Nephron (organoid): ENCODE results near the gene SPATA24.

ENCODE experiments used
- H3K27ac Mint-ChIP-seq, 3 experiments: 2 replicates each; pipeline ENCODE4 v1.8.0; 2020; ENCODE audit warnings: mixed read lengths in 3 of 3, mild to moderate bottlenecking in 2 of 3, moderate library complexity in 1 of 3
- H3K27me3 Mint-ChIP-seq: 2 replicates; pipeline ENCODE4 v1.8.0; 2021; ENCODE audit warnings: low read depth, mild to moderate bottlenecking, moderate library complexity, mixed read lengths
- H3K36me3 Mint-ChIP-seq: 2 replicates; pipeline ENCODE4 v1.8.0; 2020; ENCODE audit warnings: low read depth, mixed read lengths
- H3K4me1 Mint-ChIP-seq: 2 replicates; pipeline ENCODE4 v1.8.0; 2020; ENCODE audit warnings: mixed read lengths
- H3K4me3 Mint-ChIP-seq, 3 experiments: 2 replicates each; pipeline ENCODE4 v1.8.0; 2020; ENCODE audit warnings: mild to moderate bottlenecking in 3 of 3, mixed read lengths in 3 of 3, moderate library complexity in 2 of 3
- H3K9me3 Mint-ChIP-seq: 2 replicates; pipeline ENCODE4 v1.8.0; 2020; ENCODE audit warnings: mixed read lengths
- TF ChIP-seq, protein P1 (sequence below), 3 experiments: fragments of 200-600 bp; sonication (generic); IDR thresholded peaks; one replicate each; pipeline ENCODE4 v1.5.0; 2021; ENCODE audit warnings: antibody characterized with exemption in 3 of 3; ENCODE audit not compliant: unreplicated experiment in 3 of 3

Gene SPATA24

DNA sequence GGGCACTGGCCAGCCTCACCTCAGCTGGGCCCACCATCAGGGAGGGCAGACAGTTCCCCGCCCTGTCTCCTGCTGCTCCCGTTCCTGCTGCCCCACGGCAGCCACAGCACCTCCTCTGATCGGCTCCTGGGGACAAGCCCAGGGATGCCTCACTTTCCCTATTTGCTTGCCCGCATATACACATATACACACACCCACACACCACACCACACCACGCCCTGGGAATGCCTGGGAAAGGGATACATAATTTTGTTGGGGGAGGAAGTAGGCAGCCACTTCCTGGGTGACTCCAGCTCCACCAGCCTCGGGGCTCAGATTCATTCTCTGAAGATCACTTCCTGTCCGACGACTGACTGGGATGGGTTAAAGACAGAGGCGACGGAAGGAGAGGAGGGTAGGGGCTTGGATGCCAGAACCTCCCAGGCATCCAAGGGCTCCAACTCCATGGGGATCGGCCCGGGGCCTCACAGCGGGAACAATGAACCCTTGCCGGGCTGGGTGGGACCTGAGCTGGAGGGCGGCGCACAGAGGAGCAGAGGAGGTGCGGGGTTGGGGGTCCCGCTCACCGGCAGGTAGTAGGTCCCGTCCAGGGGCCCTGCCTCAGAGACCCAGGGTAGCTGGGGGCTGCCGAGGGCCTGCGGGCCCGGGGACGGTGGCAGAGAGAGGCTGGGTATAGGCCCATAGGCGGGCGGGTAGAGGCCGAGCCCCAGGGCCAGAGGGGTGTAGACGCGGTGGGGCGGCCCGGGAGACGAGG, 12.1 kb downstream of the SPATA24 start:
- Mint-ChIP-seq H3K27ac (peak overlapping the region in 1 of 3 experiments; percentile 13), H3K27me3 (peaks cover 38% of the 10 kb centered on the region), H3K4me3 (peak overlapping the region; percentile 65 to 78 (median 70)), H3K4me1 (peaks cover 18% of the 10 kb centered on the region), H3K9me3 (no peaks in the 10 kb centered on the region), H3K36me3 (no peaks in the 10 kb centered on the region)
- TF ChIP-seq, protein P1, sequence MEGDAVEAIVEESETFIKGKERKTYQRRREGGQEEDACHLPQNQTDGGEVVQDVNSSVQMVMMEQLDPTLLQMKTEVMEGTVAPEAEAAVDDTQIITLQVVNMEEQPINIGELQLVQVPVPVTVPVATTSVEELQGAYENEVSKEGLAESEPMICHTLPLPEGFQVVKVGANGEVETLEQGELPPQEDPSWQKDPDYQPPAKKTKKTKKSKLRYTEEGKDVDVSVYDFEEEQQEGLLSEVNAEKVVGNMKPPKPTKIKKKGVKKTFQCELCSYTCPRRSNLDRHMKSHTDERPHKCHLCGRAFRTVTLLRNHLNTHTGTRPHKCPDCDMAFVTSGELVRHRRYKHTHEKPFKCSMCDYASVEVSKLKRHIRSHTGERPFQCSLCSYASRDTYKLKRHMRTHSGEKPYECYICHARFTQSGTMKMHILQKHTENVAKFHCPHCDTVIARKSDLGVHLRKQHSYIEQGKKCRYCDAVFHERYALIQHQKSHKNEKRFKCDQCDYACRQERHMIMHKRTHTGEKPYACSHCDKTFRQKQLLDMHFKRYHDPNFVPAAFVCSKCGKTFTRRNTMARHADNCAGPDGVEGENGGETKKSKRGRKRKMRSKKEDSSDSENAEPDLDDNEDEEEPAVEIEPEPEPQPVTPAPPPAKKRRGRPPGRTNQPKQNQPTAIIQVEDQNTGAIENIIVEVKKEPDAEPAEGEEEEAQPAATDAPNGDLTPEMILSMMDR (IDR thresholded peaks at IDR 0.05; ENCODE audit: unreplicated experiment in 3 of 3): no peak

DNA sequence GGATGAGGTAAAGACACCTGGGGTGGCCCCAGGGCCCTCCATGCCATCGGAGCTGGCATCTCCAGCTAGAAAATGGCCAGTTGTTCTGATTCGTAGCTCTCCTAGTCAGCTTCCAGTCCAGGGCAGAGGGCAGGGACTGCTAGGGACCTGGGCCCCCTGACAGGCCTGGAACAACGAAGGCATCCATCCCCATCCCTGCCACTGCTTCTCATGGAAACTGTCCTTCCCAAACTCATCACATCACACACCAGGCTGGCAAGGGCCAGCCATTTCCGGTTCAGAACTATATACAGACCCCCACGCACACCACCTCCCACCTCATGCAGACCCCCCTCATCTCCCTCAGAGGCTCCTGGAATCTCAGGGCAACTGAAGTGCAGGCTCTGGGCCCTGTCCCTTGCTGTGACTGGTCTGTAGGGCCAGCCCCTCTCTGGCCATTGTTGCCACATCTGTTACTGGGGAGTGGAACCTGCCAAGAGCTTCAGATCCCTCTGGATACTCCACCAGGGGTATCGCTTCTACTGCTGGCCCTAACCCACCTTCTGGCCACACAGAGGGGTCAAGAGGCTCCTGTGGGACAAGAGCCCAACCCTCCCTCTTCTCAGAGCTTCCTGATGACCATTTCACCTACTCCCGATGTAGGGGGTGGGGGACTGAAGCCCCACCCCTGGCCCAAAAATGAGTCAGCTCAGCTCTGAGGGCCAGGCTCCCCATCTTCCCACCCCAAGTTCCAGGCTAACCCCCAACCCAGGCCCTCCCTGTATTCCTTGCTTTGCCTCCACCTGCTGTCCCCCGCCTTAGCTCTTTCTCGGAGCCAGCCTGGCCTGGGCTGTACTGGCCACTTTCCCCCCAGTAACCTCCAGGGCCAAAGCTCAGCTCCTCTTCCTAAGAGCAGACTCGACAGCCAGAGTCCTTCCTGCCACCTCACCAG, 13.0 kb downstream of the SPATA24 start:
- Mint-ChIP-seq H3K4me1 (peaks cover 11% of the 10 kb centered on the region), H3K9me3 (no peaks in the 10 kb centered on the region), H3K27ac (no peak overlapping the region), H3K36me3 (no peaks in the 10 kb centered on the region), H3K4me3 (peak overlapping the region in 2 of 3 experiments; percentile 65 to 78), H3K27me3 (peaks cover 33% of the 10 kb centered on the region)
- TF ChIP-seq, protein P1 (IDR thresholded peaks at IDR 0.05; ENCODE audit: unreplicated experiment in 3 of 3): no peak

DNA sequence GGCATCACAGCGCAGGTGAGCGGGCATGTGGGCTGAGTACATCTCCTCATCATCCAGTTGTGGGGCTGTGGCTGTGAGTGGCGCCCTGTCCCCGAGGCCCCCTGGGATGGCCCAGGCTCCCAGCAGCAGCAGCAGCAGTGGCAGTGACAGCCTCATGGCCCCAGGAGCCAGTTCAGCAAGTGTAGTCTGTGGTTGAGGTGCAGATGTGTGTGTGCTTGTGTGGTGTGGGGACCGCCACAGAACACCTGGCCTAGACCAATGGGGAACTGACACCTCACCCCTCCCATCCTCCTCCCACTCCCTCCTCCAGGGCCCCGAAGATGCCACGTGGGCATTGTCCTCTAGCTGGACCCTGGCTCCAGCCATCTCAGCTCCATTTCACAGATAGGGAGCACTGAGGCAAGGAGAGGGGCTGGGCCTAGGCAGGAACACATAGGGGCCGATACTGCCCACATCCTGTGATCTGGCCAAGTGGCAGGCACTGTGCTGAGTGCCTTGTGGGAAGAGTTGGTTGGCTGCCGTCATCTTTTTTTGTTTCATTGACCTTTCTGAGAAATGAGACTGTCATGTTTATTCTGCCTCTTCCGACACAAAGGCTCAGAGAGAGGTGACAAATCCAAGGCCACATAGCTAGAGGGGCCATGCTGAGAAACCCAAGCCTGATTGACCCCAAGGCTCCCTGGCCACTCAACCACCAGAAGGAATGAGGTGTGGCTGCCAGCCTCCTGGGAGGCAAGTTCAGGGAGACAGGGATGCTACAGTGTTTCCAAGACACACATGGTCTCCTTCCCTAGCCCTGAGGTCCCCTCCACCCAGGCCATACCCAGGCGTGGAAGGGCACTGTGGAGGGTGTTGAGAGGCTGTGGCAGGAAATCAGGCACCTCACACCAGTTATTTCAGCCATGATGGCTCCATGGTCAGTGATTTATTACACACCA, 13.9 kb downstream of the SPATA24 start, which contains the start of gene MZB1:
TSS of gene MZB1 (minus strand) at position 213 of the 938 bp plus-strand sequence. CDS start at position 156, 57 bp downstream.
- no peak within 1 kb of the TSS for H3K27ac Mint-ChIP-seq

DNA sequence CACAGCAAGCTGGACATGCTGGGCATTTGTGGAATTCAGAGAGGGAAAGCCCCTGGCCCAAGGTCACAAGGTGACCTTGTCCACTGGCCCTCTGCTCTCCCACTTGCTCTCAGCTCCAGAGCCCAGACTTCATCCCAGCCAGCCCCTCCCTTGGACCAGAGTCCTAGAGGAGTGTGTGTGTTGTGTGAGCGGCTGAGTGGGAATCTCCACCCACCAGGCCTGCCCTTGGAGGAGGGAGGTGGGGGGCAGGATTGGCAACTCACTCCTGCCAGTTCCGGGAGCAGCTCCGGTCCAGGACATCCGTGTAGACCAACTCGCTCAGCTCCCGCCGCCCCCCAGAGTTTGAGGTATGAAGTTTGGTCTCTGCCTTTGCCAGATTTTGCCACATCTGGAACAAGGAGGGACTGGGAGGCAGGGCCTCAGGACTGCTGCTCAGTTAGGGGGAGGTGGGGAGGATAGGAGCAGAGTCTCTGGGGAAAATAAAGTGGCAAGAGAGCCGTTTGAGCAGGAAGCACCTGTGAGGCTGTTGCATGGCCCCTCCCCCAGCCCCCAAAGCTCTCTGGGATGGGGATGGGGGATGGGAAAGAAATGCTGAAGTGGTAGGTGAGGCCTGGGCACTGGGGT, 15.6 kb downstream of the SPATA24 start:
- Mint-ChIP-seq H3K36me3 (no peaks in the 10 kb centered on the region), H3K27me3 (peaks cover 18% of the 10 kb centered on the region), H3K4me3 (peak overlapping the region in 1 of 3 experiments; percentile 37), H3K9me3 (no peaks in the 10 kb centered on the region), H3K27ac (peak overlapping the region in 2 of 3 experiments; percentile 54 to 81), H3K4me1 (peaks cover 20% of the 10 kb centered on the region)
- TF ChIP-seq, protein P1 (IDR thresholded peaks at IDR 0.05; ENCODE audit: unreplicated experiment in 3 of 3): no peak

More for the DNA sequence above, 13.9 kb downstream of the SPATA24 start, which contains the start of gene MZB1:
- Mint-ChIP-seq H3K36me3 (no peaks in the 10 kb centered on the region), H3K4me1 (peaks cover 10% of the 10 kb centered on the region), H3K9me3 (no peaks in the 10 kb centered on the region), H3K27me3 (peaks cover 24% of the 10 kb centered on the region), H3K4me3 (peak within 1 kb of the TSS in 2 of 3 experiments; percentile 16 to 65)
- TF ChIP-seq, protein P1 (IDR thresholded peaks at IDR 0.05; ENCODE audit: unreplicated experiment in 3 of 3): no peak
